IPS-18a (cell line): Measurements from ENCODE around the gene TRMT44.
"Not testable (repeated sequence)": the region's sequence is repeated elsewhere in the genome, so short reads cannot be mapped to it uniquely, and the experiment has no call there.

ENCODE experiments used
- H3K27ac ChIP-seq: one replicate; pipeline ENCODE4 v1.5.1; 2013; ENCODE audit warnings: low read length
- H3K27me3 ChIP-seq: one replicate; pipeline ENCODE4 v1.6.1; 2013; ENCODE audit warnings: mild to moderate bottlenecking, low read length; ENCODE audit not compliant: control insufficient read depth, insufficient read depth
- H3K36me3 ChIP-seq: one replicate; pipeline ENCODE4 v1.6.1; 2013; ENCODE audit warnings: low read depth, low read length; ENCODE audit not compliant: control insufficient read depth
- H3K4me1 ChIP-seq: one replicate; pipeline ENCODE4 v1.6.1; 2013; ENCODE audit warnings: low read depth, low read length; ENCODE audit not compliant: control insufficient read depth
- H3K4me3 ChIP-seq: one replicate; pipeline ENCODE4 v1.5.1; 2013; ENCODE audit warnings: low read length
- H3K9ac ChIP-seq: one replicate; pipeline ENCODE4 v1.6.1; 2013; ENCODE audit warnings: mild to moderate bottlenecking, low read length, moderate library complexity
- H3K9me3 ChIP-seq: one replicate; pipeline ENCODE4 v1.6.1; 2013; ENCODE audit warnings: low read depth, low read length; ENCODE audit not compliant: control insufficient read depth

Gene TRMT44

GRCh38 chr4:8399298-8399697, 41.3 kb upstream of the TRMT44 start:
- peaks cover 9% of the 10 kb centered on the region for H3K4me1 ChIP-seq
- H3K27ac ChIP-seq, result no peak overlapping the region

GRCh38 chr4:8400632-8401325, 39.8 kb upstream of the TRMT44 start:
- H3K27me3 ChIP-seq, result no peaks in the 10 kb centered on the region
- no peaks in the 10 kb centered on the region for H3K9me3 ChIP-seq
- H3K9ac ChIP-seq, result no peak overlapping the region
- H3K4me3 ChIP-seq, result no peak overlapping the region
- H3K4me1 ChIP-seq, result peaks cover 9% of the 10 kb centered on the region
- no peak overlapping the region for H3K27ac ChIP-seq
- no peaks in the 10 kb centered on the region for H3K36me3 ChIP-seq

More at GRCh38 chr4:8399298-8399697, 41.3 kb upstream of the TRMT44 start:
- no peak overlapping the region for H3K9ac ChIP-seq
- no peaks in the 10 kb centered on the region for H3K9me3 ChIP-seq
- H3K36me3 ChIP-seq, result no peaks in the 10 kb centered on the region
- H3K27me3 ChIP-seq, result no peaks in the 10 kb centered on the region
- H3K4me3 ChIP-seq, result no peak overlapping the region

GRCh38 chr4:8401665-8402064, 38.9 kb upstream of the TRMT44 start:
- H3K9ac ChIP-seq, result no peak overlapping the region
- H3K9me3 ChIP-seq, result no peaks in the 10 kb centered on the region
- H3K4me1 ChIP-seq, result peaks cover 7% of the 10 kb centered on the region
- no peak overlapping the region for H3K4me3 ChIP-seq
- no peaks in the 10 kb centered on the region for H3K36me3 ChIP-seq
- no peak overlapping the region for H3K27ac ChIP-seq
- H3K27me3 ChIP-seq, result no peaks in the 10 kb centered on the region

GRCh38 chr4:8402181-8402597, 38.4 kb upstream of the TRMT44 start:
- H3K36me3 ChIP-seq, result no peaks in the 10 kb centered on the region
- H3K4me3 ChIP-seq, result no peak overlapping the region
- H3K9ac ChIP-seq, result no peak overlapping the region
- peaks cover 1% of the 10 kb centered on the region for H3K4me1 ChIP-seq
- no peak overlapping the region for H3K27ac ChIP-seq
- H3K27me3 ChIP-seq, result no peaks in the 10 kb centered on the region
- H3K9me3 ChIP-seq, result no peaks in the 10 kb centered on the region

- Histone ChIP-seq H3K9me3 (no peaks in the 10 kb centered on the region), H3K27ac (no peak overlapping the region), H3K9ac (no peak overlapping the region), H3K27me3 (no peaks in the 10 kb centered on the region), H3K4me3 (no peak overlapping the region), H3K4me1 (no peaks in the 10 kb centered on the region), H3K36me3 (no peaks in the 10 kb centered on the region)
Measured at GRCh38 chr4:8402640-8403039, 37.9 kb upstream of the TRMT44 start.

- Histone ChIP-seq H3K36me3 (no peaks in the 10 kb centered on the region), H3K9ac (no peak overlapping the region), H3K27me3 (no peaks in the 10 kb centered on the region), H3K4me3 (no peak overlapping the region), H3K9me3 (no peaks in the 10 kb centered on the region), H3K4me1 (no peaks in the 10 kb centered on the region), H3K27ac (no peak overlapping the region)
Measured at GRCh38 chr4:8403173-8403753, 37.3 kb upstream of the TRMT44 start.

GRCh38 chr4:8403976-8404375, 36.6 kb upstream of the TRMT44 start:
- Histone ChIP-seq H3K4me1 (no peaks in the 10 kb centered on the region), H3K36me3 (no peaks in the 10 kb centered on the region), H3K27me3 (no peaks in the 10 kb centered on the region), H3K27ac (no peak overlapping the region), H3K9me3 (no peaks in the 10 kb centered on the region), H3K9ac (no peak overlapping the region), H3K4me3 (no peak overlapping the region)

GRCh38 chr4:8404791-8405515, 35.6 kb upstream of the TRMT44 start:
- Histone ChIP-seq H3K9me3 (no peaks in the 10 kb centered on the region), H3K27ac (no peak overlapping the region), H3K4me1 (no peaks in the 10 kb centered on the region)

GRCh38 chr4:8405516-8405875, 35.1 kb upstream of the TRMT44 start:
- no peak overlapping the region for H3K4me3 ChIP-seq
- no peak overlapping the region for H3K9ac ChIP-seq
- no peaks in the 10 kb centered on the region for H3K9me3 ChIP-seq
- peaks cover 5% of the 10 kb centered on the region for H3K4me1 ChIP-seq
- H3K27me3 ChIP-seq, result no peaks in the 10 kb centered on the region
- no peak overlapping the region for H3K27ac ChIP-seq
- no peaks in the 10 kb centered on the region for H3K36me3 ChIP-seq

More at GRCh38 chr4:8404791-8405515, 35.6 kb upstream of the TRMT44 start:
- no peaks in the 10 kb centered on the region for H3K36me3 ChIP-seq
- no peak overlapping the region for H3K4me3 ChIP-seq
- H3K27me3 ChIP-seq, result no peaks in the 10 kb centered on the region
- no peak overlapping the region for H3K9ac ChIP-seq

GRCh38 chr4:8406887-8407286, 33.7 kb upstream of the TRMT44 start:
- not testable (repeated sequence) for H3K4me3 ChIP-seq, H3K27me3 ChIP-seq, H3K4me1 ChIP-seq, H3K27ac ChIP-seq, H3K9ac ChIP-seq, H3K36me3 ChIP-seq, H3K9me3 ChIP-seq

GRCh38 chr4:8407316-8407715, 33.3 kb upstream of the TRMT44 start:
- H3K9me3 ChIP-seq, result no peaks in the 10 kb centered on the region
- H3K27me3 ChIP-seq, result no peaks in the 10 kb centered on the region
- H3K4me3 ChIP-seq, result no peak overlapping the region
- no peaks in the 10 kb centered on the region for H3K36me3 ChIP-seq
- H3K9ac ChIP-seq, result no peak overlapping the region
- H3K4me1 ChIP-seq, result peaks cover 5% of the 10 kb centered on the region
- no peak overlapping the region for H3K27ac ChIP-seq

- Histone ChIP-seq H3K27ac (no peak overlapping the region), H3K27me3 (no peaks in the 10 kb centered on the region), H3K4me3 (no peak overlapping the region), H3K9ac (no peak overlapping the region), H3K36me3 (no peaks in the 10 kb centered on the region), H3K9me3 (no peaks in the 10 kb centered on the region), H3K4me1 (peaks cover 5% of the 10 kb centered on the region)
Measured at GRCh38 chr4:8407756-8408155, 32.8 kb upstream of the TRMT44 start.
